Central memory CD8-positive, alpha-beta T cell (primary cell): ENCODE data around the gene TBC1D14.
A peak's percentile ranks its signal among the peaks of the same experiment; 100 is the strongest.

Experiments used
- ATAC-seq: fragments of 150-1000 bp; cut with Tn5 transposase; replicated peaks from 2 replicates; pipeline ENCODE4 v1.10.0; 2022; ENCODE audit warnings: mild to moderate bottlenecking, moderate FRiP score, moderate number of reproducible peaks; ENCODE audit not compliant: poor library complexity, severe bottlenecking; ENCODE audit errors: extremely low read depth
- DNase-seq, 2 donors: peaks; one replicate each; pipeline ENCODE4 v3.0.0; 2021; ENCODE audit warnings: low spot score in 2 of 2
- H3K27ac Mint-ChIP-seq: one replicate; pipeline ENCODE4 v1.8.0; 2022; ENCODE audit warnings: low read depth, mild to moderate bottlenecking, moderate library complexity, mixed read lengths
- H3K27me3 Mint-ChIP-seq: one replicate; pipeline ENCODE4 v1.8.0; 2022; ENCODE audit warnings: mixed read lengths
- H3K36me3 Mint-ChIP-seq: one replicate; pipeline ENCODE4 v1.8.0; 2022; ENCODE audit warnings: mild to moderate bottlenecking, moderate library complexity, mixed read lengths; ENCODE audit not compliant: insufficient read depth
- H3K4me1 Mint-ChIP-seq: one replicate; pipeline ENCODE4 v1.8.0; 2022; ENCODE audit warnings: mixed read lengths
- H3K4me3 Mint-ChIP-seq: one replicate; pipeline ENCODE4 v1.8.0; 2022; ENCODE audit warnings: mild to moderate bottlenecking, moderate library complexity, mixed read lengths
- H3K9me3 Mint-ChIP-seq: one replicate; pipeline ENCODE4 v1.8.0; 2022; ENCODE audit warnings: mixed read lengths

Gene TBC1D14

GRCh38 chr4:6909113-6909969, at the start of gene TBC1D14:
Gene TBC1D14 (plus strand): TSS chr4:6909826. CDS start chr4:6923390, 13,564 bp downstream.
- Mint-ChIP-seq H3K27ac (peak within 1 kb of the TSS; percentile 82), H3K4me1 (peaks cover 39% of the 10 kb centered on the region), H3K9me3 (no peaks in the 10 kb centered on the region), H3K36me3 (peaks cover 7% of the 10 kb centered on the region), H3K27me3 (no peaks in the 10 kb centered on the region), H3K4me3 (peak within 1 kb of the TSS; percentile 93)
- DNase-seq (peak; percentile 75 to 78), ATAC-seq (peak; percentile 83)

DNA sequence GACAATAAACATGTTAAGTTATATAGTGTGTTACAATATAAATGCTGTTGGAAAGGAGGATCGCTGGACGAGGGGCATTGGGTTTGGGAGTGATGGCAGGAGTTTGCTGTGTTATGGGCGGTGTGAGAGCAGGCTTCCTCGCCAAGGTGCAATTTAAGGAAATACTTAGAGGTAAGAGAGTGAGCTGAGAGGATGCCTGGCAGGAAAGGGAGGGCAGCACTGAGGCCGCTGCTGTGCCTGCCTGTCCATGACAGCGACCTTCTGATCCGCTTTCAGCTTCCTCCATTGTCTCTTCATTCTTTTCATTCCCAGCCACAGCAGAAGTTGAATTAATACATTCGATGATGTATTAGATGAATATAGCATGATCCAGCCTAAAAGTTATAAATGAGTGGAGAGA, 41.2 kb upstream of the TBC1D14 start:
- H3K4me3 Mint-ChIP-seq: no peak overlapping the region
- DNase-seq (no peak), ATAC-seq (no peak)
- peaks cover 11% of the 10 kb centered on the region for H3K4me1 Mint-ChIP-seq
- no peaks in the 10 kb centered on the region for H3K9me3 Mint-ChIP-seq
- H3K27me3 Mint-ChIP-seq: no peaks in the 10 kb centered on the region
- H3K27ac Mint-ChIP-seq: no peak overlapping the region
- peaks cover 23% of the 10 kb centered on the region for H3K36me3 Mint-ChIP-seq

- Mint-ChIP-seq H3K36me3 (peaks cover 17% of the 10 kb centered on the region), H3K9me3 (no peaks in the 10 kb centered on the region), H3K4me1 (peaks cover 12% of the 10 kb centered on the region), H3K27ac (no peak overlapping the region), H3K4me3 (no peak overlapping the region), H3K27me3 (no peaks in the 10 kb centered on the region)
- DNase-seq (no peak), ATAC-seq (no peak)
Observed at GRCh38 chr4:6869944-6870343, 39.7 kb upstream of the TBC1D14 start.

DNA sequence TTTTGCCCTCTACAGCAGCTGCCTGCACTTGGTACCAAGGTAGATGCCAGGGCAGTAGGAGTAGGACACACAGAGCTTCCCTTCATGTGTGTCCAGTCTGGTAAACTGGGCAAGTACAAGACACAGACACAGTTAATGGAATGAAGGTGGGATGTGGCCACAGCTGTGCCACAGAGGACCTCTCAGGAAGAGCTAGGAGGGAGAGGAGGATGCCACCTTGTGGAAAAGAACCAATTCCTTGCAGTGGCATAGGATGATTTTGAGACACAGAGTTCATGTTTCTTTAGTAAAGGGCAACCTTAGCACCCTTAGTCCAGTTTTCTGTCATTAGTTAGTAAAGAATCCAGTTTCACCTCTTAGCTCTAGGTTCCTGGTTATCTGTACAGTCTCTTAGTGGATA, 36.3 kb upstream of the TBC1D14 start:
- no peak for DNase-seq
- no peak overlapping the region for H3K27ac Mint-ChIP-seq
- no peak overlapping the region for H3K4me3 Mint-ChIP-seq
- H3K36me3 Mint-ChIP-seq: peaks cover 17% of the 10 kb centered on the region
- no peaks in the 10 kb centered on the region for H3K27me3 Mint-ChIP-seq
- H3K9me3 Mint-ChIP-seq: no peaks in the 10 kb centered on the region
- ATAC-seq: no peak
- peaks cover 18% of the 10 kb centered on the region for H3K4me1 Mint-ChIP-seq

- DNase-seq: peak; percentile 70 to 72
- ATAC-seq: peak; percentile 76
- Mint-ChIP-seq H3K9me3 (no peaks in the 10 kb centered on the region), H3K27ac (no peak overlapping the region), H3K4me3 (no peak overlapping the region), H3K36me3 (peaks cover 19% of the 10 kb centered on the region), H3K4me1 (peaks cover 18% of the 10 kb centered on the region), H3K27me3 (no peaks in the 10 kb centered on the region)
Observed at GRCh38 chr4:6873792-6874461, 35.7 kb upstream of the TBC1D14 start.

GRCh38 chr4:6874981-6875380, 34.6 kb upstream of the TBC1D14 start:
- H3K27me3 Mint-ChIP-seq: no peaks in the 10 kb centered on the region
- ATAC-seq (no peak), DNase-seq (no peak)
- H3K9me3 Mint-ChIP-seq: no peaks in the 10 kb centered on the region
- no peak overlapping the region for H3K27ac Mint-ChIP-seq
- H3K4me1 Mint-ChIP-seq: peaks cover 18% of the 10 kb centered on the region
- H3K36me3 Mint-ChIP-seq: peaks cover 17% of the 10 kb centered on the region
- H3K4me3 Mint-ChIP-seq: no peak overlapping the region

DNA sequence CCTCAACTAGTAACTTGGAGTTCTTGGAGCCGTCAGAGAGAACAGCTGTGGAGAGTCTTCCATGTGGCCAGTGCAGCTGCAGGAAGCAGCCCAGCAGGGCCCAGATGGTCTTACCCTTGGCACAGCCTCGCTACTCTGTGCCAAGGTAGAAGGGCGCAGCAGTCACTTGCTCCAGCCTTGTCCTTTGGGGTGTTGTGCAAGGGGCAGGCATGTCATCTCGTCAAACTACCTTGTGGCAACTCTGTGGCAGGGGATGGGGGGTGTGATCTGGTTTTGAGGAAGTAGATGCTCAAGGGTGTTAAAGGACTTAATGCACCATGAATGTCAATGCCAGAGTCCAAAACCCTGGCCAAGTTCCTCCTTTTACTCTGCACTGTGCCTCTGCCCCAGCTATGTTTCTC, 34.2 kb upstream of the TBC1D14 start:
- H3K27ac Mint-ChIP-seq: no peak overlapping the region
- ATAC-seq: peak; percentile 31
- H3K4me3 Mint-ChIP-seq: no peak overlapping the region
- H3K36me3 Mint-ChIP-seq: peaks cover 20% of the 10 kb centered on the region
- H3K9me3 Mint-ChIP-seq: no peaks in the 10 kb centered on the region
- peaks cover 18% of the 10 kb centered on the region for H3K4me1 Mint-ChIP-seq
- H3K27me3 Mint-ChIP-seq: no peaks in the 10 kb centered on the region
- DNase-seq: no peak

GRCh38 chr4:6876440-6876839, 33.2 kb upstream of the TBC1D14 start:
- ATAC-seq (no peak), DNase-seq (no peak)
- Mint-ChIP-seq H3K9me3 (no peaks in the 10 kb centered on the region), H3K4me3 (no peak overlapping the region), H3K4me1 (peaks cover 18% of the 10 kb centered on the region), H3K27ac (peak overlapping the region; percentile 54), H3K27me3 (no peaks in the 10 kb centered on the region), H3K36me3 (peaks cover 24% of the 10 kb centered on the region)

DNA sequence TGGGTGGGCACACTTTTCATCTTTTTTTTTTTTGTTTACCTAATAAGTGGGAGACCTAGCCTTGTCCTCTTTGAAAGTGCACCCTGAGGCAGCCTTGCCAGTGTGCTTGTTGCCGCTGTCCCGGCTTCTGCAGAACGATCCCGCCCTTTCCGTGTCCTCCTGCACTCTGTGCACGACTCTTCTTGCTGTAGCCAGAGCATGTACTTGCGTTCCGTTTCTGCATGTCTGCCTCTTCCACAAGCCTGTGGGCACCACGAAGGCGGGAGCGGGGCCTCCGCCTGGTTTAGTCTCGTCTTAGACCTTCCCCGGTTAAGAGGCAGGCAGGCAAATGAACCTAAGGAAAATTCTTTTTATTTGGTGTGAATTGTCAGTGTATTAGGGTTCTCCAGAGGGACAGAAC, 32.6 kb upstream of the TBC1D14 start:
- no peak overlapping the region for H3K4me3 Mint-ChIP-seq
- H3K27me3 Mint-ChIP-seq: no peaks in the 10 kb centered on the region
- H3K4me1 Mint-ChIP-seq: peaks cover 18% of the 10 kb centered on the region
- ATAC-seq: no peak
- no peak for DNase-seq
- H3K9me3 Mint-ChIP-seq: no peaks in the 10 kb centered on the region
- peaks cover 29% of the 10 kb centered on the region for H3K36me3 Mint-ChIP-seq
- peak overlapping the region; percentile 54 for H3K27ac Mint-ChIP-seq

GRCh38 chr4:6878451-6879059, 31.1 kb upstream of the TBC1D14 start:
- no peaks in the 10 kb centered on the region for H3K27me3 Mint-ChIP-seq
- no peak overlapping the region for H3K4me3 Mint-ChIP-seq
- peak overlapping the region; percentile 6 for H3K27ac Mint-ChIP-seq
- H3K9me3 Mint-ChIP-seq: no peaks in the 10 kb centered on the region
- H3K4me1 Mint-ChIP-seq: peaks cover 18% of the 10 kb centered on the region
- ATAC-seq (no peak), DNase-seq (no peak)
- H3K36me3 Mint-ChIP-seq: peaks cover 30% of the 10 kb centered on the region

GRCh38 chr4:6880691-6881090, 28.9 kb upstream of the TBC1D14 start:
- no peak overlapping the region for H3K27ac Mint-ChIP-seq

GRCh38 chr4:6881908-6882307, 27.7 kb upstream of the TBC1D14 start:
- Mint-ChIP-seq H3K4me1 (peaks cover 4% of the 10 kb centered on the region), H3K27ac (no peak overlapping the region), H3K4me3 (no peak overlapping the region), H3K9me3 (no peaks in the 10 kb centered on the region), H3K36me3 (peaks cover 30% of the 10 kb centered on the region), H3K27me3 (no peaks in the 10 kb centered on the region)
- no peak for DNase-seq
- ATAC-seq: no peak

More at GRCh38 chr4:6880691-6881090, 28.9 kb upstream of the TBC1D14 start:
- Mint-ChIP-seq H3K4me3 (no peak overlapping the region), H3K27me3 (no peaks in the 10 kb centered on the region), H3K9me3 (no peaks in the 10 kb centered on the region), H3K36me3 (peaks cover 32% of the 10 kb centered on the region), H3K4me1 (peaks cover 12% of the 10 kb centered on the region)
- no peak for DNase-seq
- no peak for ATAC-seq
